Activated CD8-positive, alpha-beta memory T cell treated with anti-CD3 and anti-CD28 coated beads for 36 hours (primary cell): ENCODE data around the gene GPHN. TPM values are rescaled to one million over a fixed set of nuclear protein-coding genes. Genes with fewer than 3 reads are reported as not detected.

Experiments
- CTCF ChIA-PET: fragments of 350-600 bp; sonication (Branson Sonifier 250); formaldehyde crosslinking; loops from one replicate; lab custom pipeline; 2021; ENCODE audit warnings: antibody characterized with exemption; lab: Charles Lee
- POLR2A ChIA-PET: fragments of 350-600 bp; sonication (Branson Sonifier 250); formaldehyde crosslinking; loops from one replicate; lab custom pipeline; 2021; ENCODE audit warnings: antibody characterized with exemption; lab: Charles Lee
- total RNA-seq, 2 experiments: library from RNA; stranded (reverse); gene quantifications; one replicate each; pipeline ENCODE4 v1.2.3, GENCODE V29; 2021

GPHN gene
- total RNA-seq, 2 experiments from 2014 or later, result 14.6 to 15.5 TPM

DNA sequence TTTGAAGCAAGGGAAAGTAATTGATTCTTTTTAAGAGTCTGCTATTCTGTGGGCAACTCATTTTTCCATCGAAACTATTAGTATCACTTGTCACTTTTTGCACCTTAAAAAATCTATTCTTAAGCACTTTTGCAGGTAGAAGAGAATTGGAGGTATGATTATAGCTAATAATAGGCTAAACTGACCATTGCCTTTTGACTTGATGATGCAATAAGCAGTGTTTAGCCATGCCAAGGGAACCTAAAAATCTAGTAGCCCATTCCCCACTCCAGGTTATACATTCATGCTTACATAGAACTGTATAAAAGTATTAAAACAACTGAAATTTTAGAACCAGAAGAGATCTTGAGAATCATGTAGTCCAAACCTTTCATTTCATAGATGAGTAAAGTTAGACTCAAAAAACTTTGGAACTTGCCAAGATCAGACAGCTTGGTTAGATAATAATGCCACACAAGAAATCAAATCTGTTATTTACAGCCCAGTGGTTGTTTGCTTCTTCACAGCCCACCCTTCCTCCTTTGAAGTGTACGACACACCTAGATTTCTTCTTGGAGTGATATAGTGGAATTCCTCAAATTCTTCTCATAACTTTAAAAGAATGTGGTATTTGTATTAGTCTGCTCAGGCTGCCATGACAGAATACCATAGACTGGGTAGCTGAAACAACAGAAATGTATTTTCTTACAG is 659.6 kb downstream of the GPHN start:
- POLR2A ChIA-PET, result no interaction called here

DNA sequence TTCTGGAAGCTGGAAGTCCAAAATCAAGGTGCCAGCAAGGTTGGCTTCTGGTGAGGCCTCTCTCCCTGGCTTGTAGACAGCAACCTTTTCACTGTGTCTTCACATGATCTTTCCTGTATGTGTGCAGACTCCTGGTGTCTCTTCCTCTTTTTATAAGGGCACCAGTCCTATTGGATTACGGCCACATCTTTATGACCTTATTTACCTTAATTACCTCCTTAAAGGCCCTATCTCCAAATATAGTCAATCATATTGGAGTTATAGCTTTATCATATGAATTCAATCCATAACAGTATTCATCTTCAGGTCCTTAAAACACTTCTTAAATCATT is 660.1 kb downstream of the GPHN start:
- POLR2A ChIA-PET, result no interaction called here
- CTCF ChIA-PET, result interaction anchor here (1.2 kb wide), 1 partner anchor 117 kb away, joined by 6 read pairs; no protein-coding TSS in a partner anchor

More for the DNA sequence above, 659.6 kb downstream of the GPHN start:
- CTCF ChIA-PET, result interaction anchor here (0.6 to 1.2 kb wide), 2 partner anchors 55 to 118 kb away, joined by 3 to 6 read pairs; no protein-coding TSS in a partner anchor

DNA sequence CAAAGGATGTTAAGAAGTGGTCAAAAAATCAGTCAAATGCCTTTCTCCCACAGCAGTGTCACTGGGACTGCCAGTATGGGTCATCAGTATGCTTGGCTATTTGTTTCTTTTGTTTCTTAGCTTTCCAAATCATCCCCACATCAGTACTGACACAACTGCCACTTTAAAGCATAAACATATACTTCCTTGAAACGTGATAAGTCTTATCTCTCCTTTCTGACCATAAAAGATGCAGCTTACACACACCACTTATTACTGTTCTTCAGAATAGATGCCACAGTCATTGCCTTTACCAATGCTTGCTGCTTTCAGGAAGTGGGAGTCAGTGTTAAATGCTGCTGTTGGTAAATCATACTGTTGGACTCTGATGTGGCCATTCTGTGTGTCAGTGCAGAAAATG is 662.7 kb downstream of the GPHN start:
- POLR2A ChIA-PET, result no interaction called here
- CTCF ChIA-PET, result no interaction called here

DNA sequence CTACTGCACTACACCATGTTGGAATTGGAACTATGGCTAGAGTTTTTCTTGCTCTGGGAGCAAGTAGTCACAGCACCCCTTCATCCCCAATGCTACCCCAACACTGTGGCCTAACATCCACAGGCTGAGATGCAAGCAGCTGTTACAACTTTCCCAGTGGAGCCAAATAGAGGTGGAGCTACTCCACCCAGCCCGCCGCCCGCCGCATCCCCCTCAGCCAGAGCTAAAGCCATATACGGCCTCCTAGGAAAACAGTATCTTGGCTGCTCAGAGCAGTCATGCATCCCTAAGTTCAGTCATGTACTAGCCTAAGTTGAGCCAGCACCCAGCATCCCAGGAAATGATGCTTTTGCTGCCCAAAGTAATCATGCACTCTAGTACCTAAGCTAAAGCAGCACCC is 664.1 kb downstream of the GPHN start:
- CTCF ChIA-PET, result no interaction called here

DNA sequence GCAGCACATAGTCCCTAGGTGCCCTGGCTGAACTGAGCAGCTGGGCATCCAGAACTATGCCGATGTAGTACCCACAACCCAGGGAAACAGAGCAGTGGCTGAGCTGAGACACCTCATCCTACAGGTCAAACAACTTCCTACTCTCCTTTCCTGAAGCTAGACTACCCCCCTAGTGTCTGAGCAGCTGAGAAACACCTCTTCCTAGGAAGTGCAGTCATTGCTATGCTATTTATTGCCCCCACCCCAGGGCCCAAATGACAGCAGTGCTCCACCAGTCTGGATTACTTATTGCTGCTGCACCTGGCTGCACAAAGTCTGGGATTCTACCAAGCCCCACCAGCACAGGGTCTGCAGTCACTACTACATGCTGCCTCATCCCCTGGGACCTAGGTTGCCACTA is 664.6 kb downstream of the GPHN start:
- ChIA-PET POLR2A (no interaction called here), CTCF (no interaction called here)

More for the DNA sequence above, 664.1 kb downstream of the GPHN start:
- POLR2A ChIA-PET, result no interaction called here

DNA sequence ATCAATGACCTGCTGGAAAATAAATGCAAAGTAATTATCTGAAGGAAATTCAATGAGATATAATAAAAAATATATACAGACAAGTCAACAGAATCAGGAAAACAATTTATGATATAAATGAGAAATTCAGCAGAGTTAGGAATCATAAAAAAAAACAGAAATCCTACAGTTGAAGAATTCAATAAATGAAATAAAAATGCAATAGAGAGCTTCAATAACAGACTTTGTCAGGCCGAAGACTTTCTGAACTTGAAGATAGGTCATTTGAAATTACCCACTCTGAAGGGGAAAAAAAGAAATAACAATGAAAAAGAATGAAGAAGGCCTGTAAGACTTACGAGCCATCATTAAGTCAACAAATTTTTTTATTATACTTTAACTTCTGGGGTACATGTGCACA is 665.8 kb downstream of the GPHN start:
- ChIA-PET POLR2A (no interaction called here), CTCF (no interaction called here)

DNA sequence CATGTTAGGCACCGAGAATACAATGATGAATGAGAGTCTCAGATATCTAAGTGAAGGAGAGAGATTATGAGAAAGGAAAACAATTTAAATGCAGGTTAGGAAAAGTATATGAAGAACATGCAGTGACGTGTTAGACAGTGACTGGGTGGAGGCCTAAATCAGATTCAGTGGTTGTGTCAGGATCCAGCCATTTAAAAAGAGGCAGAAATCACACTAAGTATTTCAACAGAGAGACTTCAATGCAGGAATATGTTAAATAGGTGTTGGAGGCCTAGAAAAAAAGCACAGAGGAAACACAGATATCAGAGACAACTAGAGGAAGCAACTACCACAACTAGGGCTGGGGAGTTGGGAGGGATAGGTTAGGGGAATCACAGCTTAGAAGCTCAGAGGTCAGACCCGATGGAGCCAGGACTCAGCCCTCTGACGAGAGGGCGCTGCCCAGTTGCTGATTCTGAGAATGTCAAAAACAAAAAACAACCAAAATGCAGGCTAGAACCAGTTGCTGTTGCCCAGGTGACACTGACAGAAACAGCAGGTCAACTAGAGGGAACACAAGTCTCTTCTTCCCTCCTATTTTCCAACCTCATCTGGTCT is 678.3 kb downstream of the GPHN start:
- ChIA-PET POLR2A (no interaction called here), CTCF (no interaction called here)

DNA sequence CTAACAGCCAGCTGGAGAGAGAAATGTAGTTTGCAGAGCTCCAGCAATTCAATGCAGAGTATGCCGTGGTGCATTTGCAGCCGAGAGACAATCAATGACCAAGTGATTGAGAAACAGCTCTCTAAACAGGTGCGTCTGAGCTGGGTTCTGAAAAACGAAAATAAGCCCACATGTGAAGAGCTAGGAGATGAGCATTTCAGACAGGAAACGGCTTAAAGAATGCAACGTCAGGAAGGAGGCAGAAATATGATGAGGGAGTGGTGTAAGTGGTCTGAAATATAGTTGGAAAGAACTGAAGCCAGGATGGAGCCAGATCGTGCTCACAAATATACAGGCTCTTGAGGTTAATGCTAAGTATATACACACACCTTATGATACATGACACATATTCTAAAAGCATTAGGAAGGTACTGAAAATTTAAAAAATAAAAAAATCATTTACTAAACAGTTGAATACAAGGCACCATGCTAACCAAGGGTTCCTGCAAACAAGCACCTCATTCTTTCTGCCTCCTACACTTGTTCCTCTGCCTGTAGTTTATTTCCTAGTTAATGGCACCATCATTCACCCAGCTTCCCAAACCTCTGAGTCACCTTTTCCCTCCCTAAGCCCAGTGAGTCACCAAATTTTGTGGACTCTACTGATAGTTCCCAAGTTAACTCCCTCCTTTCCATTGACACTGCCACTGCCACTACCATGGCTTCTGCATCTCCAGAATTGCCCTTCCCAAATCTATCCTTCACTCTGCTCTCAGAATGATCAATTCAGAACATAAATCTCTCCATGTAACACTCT is 679.0 kb downstream of the GPHN start:
- CTCF ChIA-PET, result interaction anchor here (0.5 kb wide), 1 partner anchor 99 kb away, joined by 3 read pairs; no protein-coding TSS in a partner anchor
- POLR2A ChIA-PET, result no interaction called here

DNA sequence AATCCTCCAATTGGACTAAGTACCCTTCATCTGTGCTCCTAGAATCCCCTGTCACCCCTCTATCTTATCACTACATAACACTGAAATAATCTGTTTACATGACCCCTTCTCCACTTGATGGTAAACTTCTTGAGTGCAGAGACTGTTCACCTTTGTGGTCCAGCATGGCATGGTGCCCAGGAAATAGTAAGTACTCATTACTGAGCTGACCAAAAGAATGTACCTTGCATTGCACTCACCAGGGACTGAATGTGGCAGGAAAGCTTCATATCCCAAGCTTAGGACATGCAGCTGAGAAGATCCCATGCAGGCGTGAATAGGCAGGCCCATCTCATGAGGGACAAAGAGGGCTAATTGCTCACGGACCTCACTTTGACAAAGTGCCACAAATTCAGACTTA is 679.9 kb downstream of the GPHN start:
- ChIA-PET CTCF (interaction anchor here (0.5 kb wide), 1 partner anchor 99 kb away, joined by 3 read pairs; no protein-coding TSS in a partner anchor), POLR2A (interaction anchor here (0.6 kb wide), 1 partner anchor 99 kb away, joined by 4 read pairs; no protein-coding TSS in a partner anchor)

DNA sequence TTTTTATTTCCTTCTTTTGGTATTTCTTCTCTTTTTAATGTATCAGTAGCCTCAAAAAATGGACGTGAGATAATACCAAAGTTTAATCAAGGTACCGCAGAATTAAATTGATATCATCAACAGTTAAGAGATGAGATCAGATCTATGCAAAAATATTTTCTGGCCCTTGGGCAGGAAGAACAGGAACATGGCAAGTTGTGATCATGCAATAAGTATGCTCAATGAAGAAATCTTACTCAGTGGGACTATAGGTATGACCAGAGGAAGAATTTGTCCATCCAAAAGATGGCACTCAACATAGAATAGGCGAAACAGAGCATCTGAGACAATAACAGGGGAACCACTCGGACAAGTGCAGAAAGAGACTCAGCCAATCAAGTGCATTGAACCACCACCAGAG is 680.4 kb downstream of the GPHN start:
- POLR2A ChIA-PET, result interaction anchor here (0.6 kb wide), 1 partner anchor 99 kb away, joined by 4 read pairs; no protein-coding TSS in a partner anchor
- CTCF ChIA-PET, result no interaction called here

DNA sequence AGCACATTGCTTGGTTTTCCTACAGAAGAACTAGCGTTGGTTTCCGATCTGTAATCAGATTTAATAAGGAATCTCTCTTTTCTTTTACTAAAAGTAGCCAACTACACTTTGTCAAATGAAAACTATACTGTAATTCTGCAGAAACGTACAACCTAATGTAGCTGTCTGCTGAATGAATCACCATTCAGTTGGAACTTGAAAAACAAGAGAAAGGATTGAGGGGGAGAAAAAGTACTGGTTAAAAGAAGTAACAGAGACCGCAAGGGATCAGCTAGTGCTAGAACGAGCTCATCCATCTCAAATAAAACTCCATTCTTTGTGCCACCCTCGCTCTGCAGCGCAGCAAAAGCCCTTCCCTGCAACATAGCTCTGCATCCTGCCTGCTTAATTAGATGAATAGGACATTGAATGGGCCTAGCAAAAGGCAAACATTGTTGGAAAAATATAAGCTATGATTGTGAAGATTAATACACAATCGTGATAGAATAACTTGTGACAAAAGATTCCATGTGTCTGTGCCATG is 683.9 kb downstream of the GPHN start:
- ChIA-PET CTCF (no interaction called here), POLR2A (no interaction called here)

DNA sequence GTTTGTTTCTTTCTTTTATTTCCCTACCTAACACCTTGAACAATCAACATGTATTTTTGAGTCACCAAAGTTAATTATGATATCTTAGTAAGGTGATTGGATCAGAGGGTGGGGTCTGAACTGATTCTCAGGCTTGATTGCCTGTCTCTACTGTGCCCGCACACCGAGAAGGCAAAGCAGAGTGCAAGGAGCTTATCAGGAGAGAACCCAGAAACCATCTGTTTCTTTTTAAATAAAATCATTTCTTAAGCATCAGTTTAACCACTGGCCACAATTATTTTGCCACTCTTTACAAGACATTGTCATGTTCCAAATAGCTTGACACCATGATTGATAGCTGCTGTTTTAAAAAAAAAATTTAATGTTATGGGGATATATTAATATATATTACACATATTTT is 684.4 kb downstream of the GPHN start:
- ChIA-PET CTCF (no interaction called here), POLR2A (no interaction called here)

DNA sequence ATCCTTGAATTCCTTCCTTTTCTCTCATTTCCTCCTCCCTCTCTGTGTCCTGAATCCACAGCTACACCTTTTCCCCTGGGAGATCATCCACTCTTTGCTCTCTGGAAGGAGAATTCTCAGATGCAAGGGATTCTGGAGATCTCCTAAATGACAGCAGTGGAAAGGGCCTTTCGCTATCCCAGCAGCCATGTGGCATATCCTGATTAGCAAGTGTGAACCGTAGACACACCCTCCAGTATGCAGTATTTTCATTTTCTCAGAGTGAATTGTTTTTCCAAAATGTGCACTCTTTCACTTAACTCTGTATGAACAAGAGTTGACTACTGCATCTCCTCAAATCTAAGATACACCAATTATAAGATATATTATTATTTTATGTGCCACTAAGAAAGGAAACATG is 687.3 kb downstream of the GPHN start:
- POLR2A ChIA-PET, result no interaction called here
- CTCF ChIA-PET, result no interaction called here

DNA sequence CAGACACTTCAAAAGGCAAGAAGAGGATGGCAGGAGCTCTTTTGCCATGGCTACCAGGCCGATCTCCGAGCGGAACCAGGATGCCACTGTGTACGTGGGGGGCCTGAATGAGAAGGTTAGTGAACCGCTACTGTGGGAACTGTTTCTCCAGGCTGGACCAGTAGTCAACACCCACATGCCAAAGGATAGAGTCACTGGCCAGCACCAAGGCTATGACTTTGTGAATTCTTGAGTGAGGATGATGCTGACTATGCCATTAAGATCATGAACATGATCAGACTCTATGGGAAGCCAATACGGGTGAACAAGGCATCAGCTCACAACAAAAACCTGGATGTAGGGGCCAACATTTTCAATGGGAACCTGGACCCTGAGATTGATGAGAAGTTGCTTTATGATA is 691.1 kb downstream of the GPHN start:
- CTCF ChIA-PET, result no interaction called here
- POLR2A ChIA-PET, result no interaction called here

DNA sequence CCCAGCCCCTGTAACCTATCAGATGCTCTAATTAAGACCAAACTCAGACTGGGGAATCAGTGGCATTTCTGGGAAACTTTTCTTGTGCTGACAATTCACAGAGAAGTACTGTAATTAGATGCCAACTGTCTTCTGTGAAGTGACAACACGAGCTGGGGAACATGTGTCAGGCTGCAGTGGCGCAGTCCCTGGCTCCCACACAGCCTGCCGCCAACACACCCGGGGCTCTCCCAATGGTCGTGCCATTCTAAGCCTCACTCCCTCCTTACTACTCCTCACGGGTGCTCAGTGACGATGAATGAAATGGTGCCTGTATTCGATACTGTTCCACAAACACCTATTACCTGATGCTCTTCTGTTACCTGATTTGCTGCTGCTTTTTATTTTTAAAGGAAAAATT is 699.9 kb downstream of the GPHN start:
- ChIA-PET POLR2A (no interaction called here), CTCF (no interaction called here)

DNA sequence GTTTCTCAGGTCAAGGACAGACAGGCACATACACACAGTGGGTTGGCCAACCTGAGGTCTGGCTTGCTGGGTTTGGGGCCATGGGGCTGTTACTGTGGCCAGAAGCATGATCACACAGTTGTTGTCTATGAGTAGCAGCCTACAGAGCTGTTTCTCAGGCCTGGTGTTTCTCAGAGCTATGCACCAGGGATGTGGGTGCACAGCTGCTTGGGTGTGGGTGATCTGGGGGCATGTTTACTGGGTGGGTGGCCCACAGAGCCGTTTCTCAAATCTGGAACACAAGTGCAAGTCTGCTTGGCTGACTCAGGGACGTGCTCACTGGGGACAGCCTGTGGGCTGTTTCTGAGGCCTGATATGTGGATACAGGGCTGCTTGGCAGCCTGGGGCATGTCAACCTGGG is 710.2 kb downstream of the GPHN start:
- CTCF ChIA-PET, result no interaction called here
- POLR2A ChIA-PET, result no interaction called here

DNA sequence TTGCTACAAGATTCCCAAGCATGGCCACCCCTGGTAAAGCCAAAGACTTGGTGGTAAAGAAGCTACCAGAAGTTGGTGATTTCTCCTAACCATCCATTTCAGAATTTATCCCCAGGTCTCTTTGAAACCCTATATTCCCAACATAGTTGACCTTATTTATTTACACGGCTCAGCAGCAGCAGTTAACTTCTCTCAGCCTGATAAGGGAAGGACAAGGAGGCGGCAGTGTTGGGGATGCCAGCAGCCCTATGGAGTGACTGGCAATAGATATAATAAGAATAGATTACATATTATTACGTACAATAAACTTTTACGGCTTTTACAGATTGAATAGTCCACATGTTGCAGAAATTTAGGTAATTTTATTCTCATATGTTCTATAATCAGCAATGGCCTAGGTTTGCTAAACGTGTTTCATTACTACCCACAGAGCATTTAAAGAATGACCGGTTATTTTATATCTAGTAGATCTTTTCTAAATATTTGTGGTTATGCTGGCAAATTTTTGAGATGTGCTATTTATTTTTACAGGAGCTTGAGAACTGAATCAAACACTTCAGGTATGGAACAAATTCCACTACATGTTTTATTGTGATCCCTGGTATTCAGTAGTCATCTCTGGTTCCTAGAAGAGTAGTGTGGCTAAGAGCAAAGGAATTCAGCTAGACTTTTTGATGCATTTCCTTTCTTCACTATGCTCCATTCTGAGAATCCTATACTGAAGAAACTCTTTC is 713.5 kb downstream of the GPHN start:
- CTCF ChIA-PET, result no interaction called here
- POLR2A ChIA-PET, result no interaction called here

DNA sequence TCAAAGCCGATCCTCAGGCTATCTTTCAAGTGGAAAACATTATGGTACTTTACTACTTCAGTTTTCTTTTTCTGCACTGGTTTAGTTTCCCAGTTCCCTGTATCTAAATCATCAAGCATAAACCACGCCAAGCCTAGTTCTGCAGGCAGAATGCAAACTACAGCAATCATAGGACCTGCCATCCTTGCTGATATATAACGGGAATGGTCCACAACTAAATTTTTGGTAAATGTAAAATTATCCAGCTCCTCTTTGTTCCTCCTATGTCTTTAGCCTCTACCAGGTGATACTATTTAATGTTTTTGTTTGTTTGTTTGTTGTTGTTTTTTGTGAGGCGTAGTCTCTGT is 714.0 kb downstream of the GPHN start:
- CTCF ChIA-PET, result no interaction called here

DNA sequence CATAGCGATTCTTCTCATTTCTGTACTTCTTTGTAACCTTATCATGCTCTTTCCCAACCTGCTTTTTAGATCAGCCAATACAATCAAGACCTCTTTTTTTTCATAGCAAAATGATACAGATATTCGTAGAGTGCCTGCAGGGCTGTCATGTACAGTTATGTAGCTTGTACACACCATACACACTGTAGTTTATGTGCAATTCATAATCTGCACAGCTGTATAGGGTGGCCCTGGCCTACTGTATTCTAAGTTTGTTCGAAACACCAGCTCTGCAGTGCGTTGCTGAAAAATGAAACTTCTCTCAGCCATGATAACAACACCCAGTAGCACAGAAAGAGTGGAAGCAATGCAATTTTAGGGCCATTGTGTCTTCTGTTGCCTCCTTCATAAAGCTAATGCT is 717.6 kb downstream of the GPHN start:
- POLR2A ChIA-PET, result no interaction called here

More for the DNA sequence above, 714.0 kb downstream of the GPHN start:
- POLR2A ChIA-PET, result no interaction called here

More for the DNA sequence above, 717.6 kb downstream of the GPHN start:
- CTCF ChIA-PET, result interaction anchor here (0.5 kb wide), 1 partner anchor 12 kb away, joined by 3 read pairs; no protein-coding TSS in a partner anchor
